Hepatic stellate cell (primary cell): ENCODE measurements around the gene MTPN.

Experiments used
- DNase-seq: peaks from one replicate; pipeline ENCODE4 v3.0.0; 2011; ENCODE audit warnings: low spot score

MTPN gene

DNA sequence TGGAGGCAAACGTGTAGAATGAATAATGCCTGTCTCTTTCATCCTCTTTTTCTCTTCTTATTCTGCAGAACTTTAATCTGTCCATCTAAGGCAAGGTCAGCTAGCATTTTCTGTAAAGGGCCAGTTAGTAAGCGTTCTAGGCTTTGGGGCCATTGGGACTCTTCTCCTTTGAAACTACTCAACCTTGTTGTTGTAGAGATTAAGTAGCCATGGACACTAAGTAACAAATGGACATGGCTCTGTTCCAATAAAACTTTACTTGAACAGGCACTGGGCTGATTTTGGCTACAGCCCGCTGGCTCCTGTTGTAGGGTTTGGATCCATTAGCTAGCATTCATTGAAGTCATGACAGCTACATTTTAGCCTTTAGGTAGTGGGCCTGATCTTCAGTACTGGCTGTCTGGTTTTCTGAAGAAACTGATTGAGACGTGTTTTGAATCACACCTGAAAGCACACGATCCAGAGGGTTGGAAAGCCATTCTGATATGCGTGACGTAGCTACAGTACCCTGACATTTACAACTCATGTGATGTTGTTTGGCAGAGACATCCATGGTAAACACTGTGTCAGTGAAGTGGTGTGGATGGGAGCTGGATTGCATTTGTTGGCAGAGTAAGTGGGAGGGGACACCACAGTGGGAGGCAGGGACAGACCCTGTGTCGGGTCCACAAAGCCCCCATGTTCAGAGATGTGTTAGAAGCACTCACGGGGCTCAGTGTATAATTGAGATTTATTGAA is 92.5 kb downstream of the MTPN start:
- no peak for DNase-seq

DNA sequence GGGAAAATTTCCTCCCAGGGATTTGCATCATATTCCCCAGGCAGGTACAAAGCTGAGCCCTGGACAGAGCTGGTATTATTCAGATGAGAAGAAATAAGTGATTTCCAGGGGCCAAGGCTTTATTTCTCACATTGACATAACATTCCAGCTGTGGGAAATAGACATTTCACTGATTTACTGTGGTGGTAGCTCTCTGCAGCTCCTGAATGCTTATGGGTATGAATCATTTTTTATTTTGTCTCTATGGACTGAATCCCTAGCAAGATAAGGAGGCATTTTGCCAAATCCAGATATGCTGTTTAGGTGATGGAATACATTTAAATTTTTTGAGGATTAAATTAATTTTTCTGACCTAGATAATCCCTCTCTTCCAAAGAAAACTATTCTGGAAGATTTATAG is 97.9 kb downstream of the MTPN start:
- peak; percentile 14 for DNase-seq

DNA sequence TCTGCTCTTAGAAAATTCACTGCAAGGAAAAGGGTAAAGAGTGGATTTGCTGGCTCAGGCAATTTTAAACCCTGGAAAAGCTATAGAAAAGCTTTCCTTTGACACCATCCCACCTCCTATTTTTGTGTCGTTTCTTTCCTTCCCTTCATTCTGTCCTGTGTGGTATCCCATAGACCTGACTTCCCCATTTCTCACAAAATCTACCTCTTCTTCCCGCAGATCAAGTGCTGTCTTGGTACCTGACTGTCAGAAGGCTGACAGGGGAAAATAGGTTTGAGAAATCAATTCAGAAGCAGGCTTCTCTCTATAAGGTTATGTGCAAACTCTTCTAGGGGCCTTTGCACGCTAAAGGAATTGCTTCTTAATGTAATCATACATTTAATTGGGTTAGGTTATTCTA is 98.9 kb downstream of the MTPN start:
- DNase-seq: no peak

DNA sequence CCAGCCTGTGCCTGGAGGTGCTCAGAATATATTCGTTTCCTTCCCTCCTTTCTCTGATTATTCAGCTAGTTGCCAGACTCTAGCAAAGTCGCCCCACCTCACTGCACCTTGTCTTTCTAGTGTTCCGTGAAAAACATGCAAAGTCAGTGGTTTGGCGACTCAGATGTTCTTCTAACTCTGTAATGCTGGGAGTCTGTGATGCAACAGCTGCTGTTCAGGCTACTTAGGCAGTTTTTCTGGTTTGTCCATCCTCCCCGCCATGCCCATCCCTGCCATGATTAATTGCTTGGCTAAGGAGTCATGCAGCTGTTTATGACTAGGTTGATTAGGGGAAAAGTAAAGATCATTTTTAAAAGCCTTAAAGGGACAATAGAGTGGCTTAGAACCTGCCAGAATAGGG is 99.4 kb downstream of the MTPN start:
- no peak for DNase-seq
